ENCODE measurements around the gene FAM222A. TPM values are rescaled to one million over a fixed set of nuclear protein-coding genes. Genes with fewer than 3 reads are reported as not detected.

Gene FAM222A
- total and polyA plus RNA-seq, 2 of the 4 experiments (the other 2 are of a cell fraction) = under 0.01 to 0.32 TPM

DNA sequence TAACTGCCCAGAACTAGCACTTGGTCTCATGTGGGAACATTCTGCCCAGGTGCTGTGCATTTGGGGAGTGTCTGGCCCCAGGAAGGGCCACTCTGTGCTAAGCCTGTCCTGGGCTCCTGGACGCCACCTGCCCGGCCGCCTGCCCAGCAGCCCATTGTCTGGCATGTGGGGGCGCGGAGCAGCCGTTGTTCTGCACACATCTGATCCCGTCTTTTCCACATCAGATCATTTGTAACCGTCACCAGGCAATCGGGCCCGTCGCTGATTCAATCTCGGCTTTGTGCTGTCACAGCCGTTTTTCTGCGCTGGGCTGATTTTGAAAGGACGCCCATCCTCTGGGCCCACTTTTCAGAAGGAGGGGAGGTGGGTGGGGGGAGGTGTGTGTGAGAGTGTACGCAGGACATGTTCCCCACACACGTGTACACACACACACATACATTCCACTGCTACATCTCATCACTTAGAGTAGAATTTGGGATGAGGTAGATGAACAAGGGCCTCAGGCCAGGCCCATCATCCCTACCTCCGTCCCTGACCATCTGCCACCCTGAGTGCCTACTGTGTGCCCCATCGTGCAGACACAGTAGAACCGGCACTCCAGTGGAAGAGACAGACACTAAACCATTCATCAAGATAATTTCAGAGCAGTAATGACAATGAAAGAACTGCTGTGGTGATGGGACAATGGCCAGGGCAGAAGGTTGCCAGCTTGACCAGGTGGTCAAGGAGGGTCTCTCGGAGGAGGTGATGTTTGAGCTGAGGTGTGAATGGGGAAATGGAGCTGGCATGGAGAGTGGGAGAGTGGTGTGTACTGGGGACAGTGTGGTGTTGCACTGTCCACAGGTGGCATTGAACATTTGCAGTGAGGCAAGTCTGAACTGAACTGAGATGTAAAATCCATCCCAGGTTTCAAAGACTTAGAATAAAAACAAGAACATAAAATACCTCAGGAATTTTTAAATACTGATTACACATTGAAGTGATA lies 19.0 kb downstream of the FAM222A start:
- H3K9me1 ChIP-seq (ENCODE audit: insufficient read depth, low read length) = peaks cover 4% of the 10 kb centered on the region; the same call in 1 of the 2 replicates
- H4K20me1 ChIP-seq (ENCODE audit: insufficient read depth, low read length) = no peaks in the 10 kb centered on the region
- no peak overlapping the region for H4K8ac ChIP-seq (ENCODE audit: low read depth in 2 of 2, low read length in 2 of 2)
- no TSS peak for BruUV-seq (replicated peaks)
- H3K18ac ChIP-seq (ENCODE audit: low read depth, low read length) = no peak overlapping the region
- H4K91ac ChIP-seq (ENCODE audit: insufficient read depth, low read depth, low read length) = no peak overlapping the region
- no peak overlapping the region for H2AK5ac ChIP-seq (ENCODE audit: low read depth, low read length)
- TF ChIP-seq BHLHE40 (IDR thresholded peaks at IDR 0.05; ENCODE audit: low read depth, low read length) (no peak), CHD1 (IDR thresholded peaks at IDR 0.05; ENCODE audit: low read depth, low read length) (no peak)
- H2BK15ac ChIP-seq (ENCODE audit: low read depth, low read length) = no peak overlapping the region
- no peaks in the 10 kb centered on the region for H3K79me1 ChIP-seq (ENCODE audit: low read depth in 1 of 2, low read length in 2 of 2)
- no peak overlapping the region for H3K23ac ChIP-seq (ENCODE audit: low read depth, low read length)
- H2AK9ac ChIP-seq (replicated peaks; ENCODE audit: low read depth, low read length, poor library complexity) = no peak overlapping the region
- no peak overlapping the region for H2BK120ac ChIP-seq (ENCODE audit: low read depth, low read length)
- H3K9me3 ChIP-seq (ENCODE audit: control insufficient read depth, insufficient read depth, low read length) = no peaks in the 10 kb centered on the region
- no peak overlapping the region for H3K4me2 ChIP-seq (ENCODE audit: low read depth, low read length)
- no peak overlapping the region for H3K27ac ChIP-seq (ENCODE audit: insufficient read depth, low read length)
- no peak overlapping the region for H2BK20ac ChIP-seq (ENCODE audit: low read depth, low read length)
- dilution Hi-C loops (cut with HindIII; ENCODE audit: low sequenced_read_pairs, unreplicated experiment) = no loop called here
- H2AFZ ChIP-seq (replicated peaks; ENCODE audit: low read length, poor library complexity) = no peak overlapping the region
- POLR2A ChIA-PET (ENCODE audit: unreplicated experiment) = no interaction called here
- H3K56ac ChIP-seq (ENCODE audit: extremely low read depth, insufficient read depth, low read length) = no peak overlapping the region
- H3K27me3 ChIP-seq (ENCODE audit: control insufficient read depth, insufficient read depth, low read length) = peaks cover 50% of the 10 kb centered on the region
- intact Hi-C loops (cut with micrococcal nuclease) = no loop called here
- DNase-seq (no peak), ATAC-seq (ENCODE audit: low read depth) (no peak)
- no peaks in the 10 kb centered on the region for H3K4me1 ChIP-seq (ENCODE audit: control insufficient read depth, insufficient read depth, low read length)
- H3K9ac ChIP-seq (ENCODE audit: low read depth, low read length) = no peak overlapping the region
- no peak overlapping the region for H2BK5ac ChIP-seq (ENCODE audit: low read depth, low read length, poor library complexity, severe bottlenecking)
- H3K4me3 ChIP-seq (ENCODE audit: insufficient read depth, low read depth, low read length) = no peak overlapping the region
- CTCF ChIA-PET = no interaction called here
- H3K14ac ChIP-seq (replicated peaks; ENCODE audit: low read depth, low read length) = no peak overlapping the region
- H3K4ac ChIP-seq (ENCODE audit: low read depth, low read length) = no peak overlapping the region
- in situ Hi-C loops (cut with MboI; ENCODE audit: low sequenced_read_pairs) = no loop called here
- WGBS, 2 experiments (ENCODE audit: extremely low coverage in 2 of 2, insufficient read length in 1 of 2) = 43% methylated on average over 2 of the region's 21 CpGs; no CpG with 5 or more reads in 1 of the 2 experiments
- H4K5ac ChIP-seq (ENCODE audit: low read depth, low read length) = no peak overlapping the region
- no peaks in the 10 kb centered on the region for H3K36me3 ChIP-seq (ENCODE audit: control insufficient read depth, insufficient read depth, low read length)
